ENCODE measurements around the gene C1GALT1. TPM values are rescaled to one million over a fixed set of nuclear protein-coding genes. Genes with fewer than 3 reads are reported as not detected.

Gene C1GALT1
- total and polyA plus RNA-seq, 2 experiments from 2014 or later, result 58.2 to 203 TPM

- Histone ChIP-seq H3K4me3 (no peak overlapping the region), H3K27ac (ENCODE audit: low read depth) (no peak overlapping the region), H3K4me2 (no peak overlapping the region), H4K20me1 (replicated peaks; ENCODE audit: insufficient read depth) (no peaks in the 10 kb centered on the region), H3K27me3 (ENCODE audit: insufficient read depth) (no peaks in the 10 kb centered on the region), H3K9me2 (ENCODE audit: insufficient read depth) (peaks cover 12% of the 10 kb centered on the region), H2AFZ (no peak overlapping the region), H3K79me2 (replicated peaks; ENCODE audit: insufficient read depth) (no peaks in the 10 kb centered on the region), H3K36me3 (ENCODE audit: insufficient read depth) (no peaks in the 10 kb centered on the region), H3F3A (replicated peaks; ENCODE audit: low read depth) (no peaks in the 10 kb centered on the region), H3K4me1 (ENCODE audit: insufficient read depth) (peaks cover 22% of the 10 kb centered on the region)
- no peak for DNase-seq (ENCODE audit: low spot score)
- TF ChIP-seq NANOG (IDR thresholded peaks at IDR 0.05; ENCODE audit: borderline replicate concordance), result no peak
- no peak for TF ChIP-seq ZNF114 (CRISPR knock-in tag; IDR thresholded peaks at IDR 0.05)
- no peak for TF ChIP-seq JUNB (IDR thresholded peaks at IDR 0.05; ENCODE audit: unreplicated experiment)
- TF ChIP-seq STAT1 (IDR thresholded peaks at IDR 0.05; ENCODE audit: unreplicated experiment), result no peak
- TF ChIP-seq EZH2phosphoT487 (IDR thresholded peaks at IDR 0.05; ENCODE audit: unreplicated experiment), result no peak
- TF ChIP-seq EZH2 (IDR thresholded peaks at IDR 0.05; ENCODE audit: low read depth, unreplicated experiment), result no peak
- no peak for TF ChIP-seq ZNF331 (CRISPR knock-in tag; IDR thresholded peaks at IDR 0.05; ENCODE audit: low read depth)
- no peak for TF ChIP-seq POLR2AphosphoS5 (IDR thresholded peaks at IDR 0.05; ENCODE audit: low read depth)
- no peak for ATAC-seq
- H3K27me3 Mint-ChIP-seq (ENCODE audit: insufficient read depth, low read depth, poor library complexity), result no peaks in the 10 kb centered on the region
- no peaks in the 10 kb centered on the region; the same call in 2 of the 3 replicates for H3K9me3 Mint-ChIP-seq
- no peak overlapping the region for H3K4me3 Mint-ChIP-seq
- H3K4me1 Mint-ChIP-seq, result peaks cover 35% of the 10 kb centered on the region
- peaks cover 4% of the 10 kb centered on the region; the same call in 2 of the 3 replicates for H3K36me3 Mint-ChIP-seq (ENCODE audit: low read depth)
- no peak overlapping the region for H3K27ac Mint-ChIP-seq
Observed at GRCh38 chr7:7261863-7262262, 79.5 kb downstream of the C1GALT1 start.

DNA sequence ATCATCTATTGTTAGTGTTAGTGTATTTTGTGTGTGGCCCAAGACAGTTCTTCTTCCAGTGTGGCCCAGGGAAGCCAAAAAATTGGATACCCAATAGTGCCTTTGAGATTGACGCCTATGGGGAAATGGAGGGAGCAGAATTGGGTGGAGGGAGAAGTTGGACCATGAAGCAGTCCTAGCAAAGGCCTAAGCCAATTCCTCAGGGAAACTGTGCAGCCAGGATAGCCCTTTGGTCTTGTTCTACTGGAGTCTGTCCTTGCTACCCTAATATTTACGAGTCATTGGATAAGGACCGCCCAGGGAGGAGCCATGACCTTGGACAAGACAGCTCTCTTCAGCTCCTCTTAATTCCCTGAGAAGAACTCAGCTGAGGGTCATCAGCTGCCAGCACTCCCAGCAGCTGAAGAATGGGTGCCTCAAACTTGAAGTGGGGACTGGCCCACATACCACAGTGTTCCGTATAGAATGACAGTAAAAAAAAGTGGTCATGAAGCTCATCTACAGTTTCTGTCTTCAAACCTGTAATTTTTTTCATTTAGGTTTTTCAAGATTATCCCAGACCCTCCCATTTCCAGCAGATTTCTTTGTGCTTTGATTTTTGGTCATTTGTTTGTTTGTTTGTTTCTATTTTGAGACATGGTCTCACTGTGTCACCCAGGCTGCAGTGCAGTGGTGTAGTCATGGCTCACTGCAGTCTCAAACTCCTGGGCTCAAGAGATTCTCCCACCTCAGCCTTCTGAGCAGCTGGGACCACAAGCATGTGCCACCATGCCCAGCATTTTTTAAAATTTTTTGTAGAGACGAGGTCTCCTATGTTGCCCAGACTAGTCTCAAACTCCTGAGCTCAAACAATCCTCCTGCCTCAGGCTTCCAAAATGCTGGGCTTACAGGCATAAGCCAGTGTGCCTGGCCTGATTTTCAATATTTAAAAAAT, 81.2 kb downstream of the C1GALT1 start:
- ATAC-seq (no peak), DNase-seq (ENCODE audit: low spot score) (no peak)
- H3K27ac Mint-ChIP-seq, result no peak overlapping the region
- Histone ChIP-seq H3K79me2 (replicated peaks; ENCODE audit: insufficient read depth) (no peaks in the 10 kb centered on the region), H3K9me2 (ENCODE audit: insufficient read depth) (peaks cover 13% of the 10 kb centered on the region), H3K4me1 (ENCODE audit: insufficient read depth) (peaks cover 12% of the 10 kb centered on the region), H3F3A (replicated peaks; ENCODE audit: low read depth) (no peaks in the 10 kb centered on the region), H3K27me3 (ENCODE audit: insufficient read depth) (no peaks in the 10 kb centered on the region), H3K4me2 (no peak overlapping the region), H2AFZ (no peak overlapping the region), H3K36me3 (ENCODE audit: insufficient read depth) (no peaks in the 10 kb centered on the region), H3K4me3 (no peak overlapping the region), H3K27ac (ENCODE audit: low read depth) (no peak overlapping the region), H4K20me1 (replicated peaks; ENCODE audit: insufficient read depth) (no peaks in the 10 kb centered on the region)
- H3K4me3 Mint-ChIP-seq, result no peak overlapping the region
- H3K27me3 Mint-ChIP-seq (ENCODE audit: insufficient read depth, low read depth, poor library complexity), result no peaks in the 10 kb centered on the region
- H3K36me3 Mint-ChIP-seq (ENCODE audit: low read depth), result peaks cover 4% of the 10 kb centered on the region; the same call in 2 of the 3 replicates
- no peaks in the 10 kb centered on the region; the same call in 2 of the 3 replicates for H3K9me3 Mint-ChIP-seq
- peaks cover 21% of the 10 kb centered on the region for H3K4me1 Mint-ChIP-seq
- TF ChIP-seq ZNF331 (CRISPR knock-in tag; IDR thresholded peaks at IDR 0.05; ENCODE audit: low read depth), result no peak
- no peak for TF ChIP-seq EZH2 (IDR thresholded peaks at IDR 0.05; ENCODE audit: low read depth, unreplicated experiment)
- no peak for TF ChIP-seq ZNF462 (CRISPR knock-in tag; IDR thresholded peaks at IDR 0.05)
- TF ChIP-seq, protein P1, sequence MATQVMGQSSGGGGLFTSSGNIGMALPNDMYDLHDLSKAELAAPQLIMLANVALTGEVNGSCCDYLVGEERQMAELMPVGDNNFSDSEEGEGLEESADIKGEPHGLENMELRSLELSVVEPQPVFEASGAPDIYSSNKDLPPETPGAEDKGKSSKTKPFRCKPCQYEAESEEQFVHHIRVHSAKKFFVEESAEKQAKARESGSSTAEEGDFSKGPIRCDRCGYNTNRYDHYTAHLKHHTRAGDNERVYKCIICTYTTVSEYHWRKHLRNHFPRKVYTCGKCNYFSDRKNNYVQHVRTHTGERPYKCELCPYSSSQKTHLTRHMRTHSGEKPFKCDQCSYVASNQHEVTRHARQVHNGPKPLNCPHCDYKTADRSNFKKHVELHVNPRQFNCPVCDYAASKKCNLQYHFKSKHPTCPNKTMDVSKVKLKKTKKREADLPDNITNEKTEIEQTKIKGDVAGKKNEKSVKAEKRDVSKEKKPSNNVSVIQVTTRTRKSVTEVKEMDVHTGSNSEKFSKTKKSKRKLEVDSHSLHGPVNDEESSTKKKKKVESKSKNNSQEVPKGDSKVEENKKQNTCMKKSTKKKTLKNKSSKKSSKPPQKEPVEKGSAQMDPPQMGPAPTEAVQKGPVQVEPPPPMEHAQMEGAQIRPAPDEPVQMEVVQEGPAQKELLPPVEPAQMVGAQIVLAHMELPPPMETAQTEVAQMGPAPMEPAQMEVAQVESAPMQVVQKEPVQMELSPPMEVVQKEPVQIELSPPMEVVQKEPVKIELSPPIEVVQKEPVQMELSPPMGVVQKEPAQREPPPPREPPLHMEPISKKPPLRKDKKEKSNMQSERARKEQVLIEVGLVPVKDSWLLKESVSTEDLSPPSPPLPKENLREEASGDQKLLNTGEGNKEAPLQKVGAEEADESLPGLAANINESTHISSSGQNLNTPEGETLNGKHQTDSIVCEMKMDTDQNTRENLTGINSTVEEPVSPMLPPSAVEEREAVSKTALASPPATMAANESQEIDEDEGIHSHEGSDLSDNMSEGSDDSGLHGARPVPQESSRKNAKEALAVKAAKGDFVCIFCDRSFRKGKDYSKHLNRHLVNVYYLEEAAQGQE (IDR thresholded peaks at IDR 0.05; ENCODE audit: unreplicated experiment), result no peak
- TF ChIP-seq CREB1 (CRISPR knock-in tag; IDR thresholded peaks at IDR 0.05; ENCODE audit: low read depth), result no peak
- no peak for TF ChIP-seq NANOG (IDR thresholded peaks at IDR 0.05; ENCODE audit: borderline replicate concordance)
- TF ChIP-seq ZNF114 (CRISPR knock-in tag; IDR thresholded peaks at IDR 0.05), result no peak
